Activated CD8-positive, alpha-beta T cell treated with anti-CD3 and anti-CD28 coated beads for 36 hours (primary cell): ENCODE data around the gene SV2C. TPM values are rescaled to one million over a fixed set of nuclear protein-coding genes. Genes with fewer than 3 reads are reported as not detected.

Source experiments
- ATAC-seq: fragments of 200-7000 bp; cut with Tn5 transposase; one replicate; pipeline ENCODE4 v1.10.0; 2021; ENCODE audit warnings: mild to moderate bottlenecking, moderate library complexity
- CTCF ChIA-PET: fragments of 350-600 bp; sonication (Branson Sonifier 250); formaldehyde crosslinking; loops from one replicate; lab custom pipeline; 2021; ENCODE audit warnings: antibody characterized with exemption; lab: Charles Lee
- POLR2A ChIA-PET: fragments of 350-600 bp; sonication (Branson Sonifier 250); formaldehyde crosslinking; loops from one replicate; lab custom pipeline; 2021; ENCODE audit warnings: antibody characterized with exemption; lab: Charles Lee
- DNase-seq: peaks from one replicate; pipeline ENCODE4 v3.0.0-alpha.2; 2020
- H3K27ac Mint-ChIP-seq: one replicate; pipeline ENCODE4 v1.8.0; 2021; ENCODE audit warnings: mild to moderate bottlenecking, mixed read lengths
- H3K27me3 Mint-ChIP-seq: one replicate; pipeline ENCODE4 v1.8.0; 2021; ENCODE audit warnings: mixed read lengths
- H3K36me3 Mint-ChIP-seq: one replicate; pipeline ENCODE4 v1.8.0; 2021; ENCODE audit warnings: low read depth, mixed read lengths
- H3K4me1 Mint-ChIP-seq: one replicate; pipeline ENCODE4 v1.8.0; 2021; ENCODE audit warnings: low read depth, mixed read lengths
- H3K4me3 Mint-ChIP-seq: one replicate; pipeline ENCODE4 v1.8.0; 2021; ENCODE audit warnings: mild to moderate bottlenecking, moderate library complexity, mixed read lengths
- H3K9me3 Mint-ChIP-seq: one replicate; pipeline ENCODE4 v1.8.0; 2021; ENCODE audit warnings: mixed read lengths
- CTCF ChIP-seq: fragments of 200-600 bp; IDR thresholded peaks from one replicate; pipeline ENCODE4 v1.8.0; 2022; ENCODE audit warnings: antibody characterized with exemption, mild to moderate bottlenecking
- intact Hi-C: fragments of 100-400 bp; cut with micrococcal nuclease; formaldehyde crosslinking; loops from one replicate; pipeline ENCODE4 v1.10.0; 2022
- total RNA-seq, 2 experiments: library from RNA; stranded (reverse); gene quantifications; one replicate each; pipeline ENCODE4 v1.2.3, GENCODE V29; 2021

The SV2C gene
- total RNA-seq, 2 experiments from 2014 or later: 0.07 TPM; not detected in 1

GRCh38 chr5:76397200-76397599 lies 314.0 kb downstream of the SV2C start:
- Mint-ChIP-seq H3K27ac (no peak overlapping the region), H3K9me3 (no peaks in the 10 kb centered on the region), H3K36me3 (no peaks in the 10 kb centered on the region), H3K27me3 (no peaks in the 10 kb centered on the region), H3K4me3 (no peak overlapping the region), H3K4me1 (peaks cover 40% of the 10 kb centered on the region)
- TF ChIP-seq CTCF: no peak
- CTCF ChIA-PET: no interaction called here
- POLR2A ChIA-PET: no interaction called here
- intact Hi-C loops: no loop called here
- no peak for DNase-seq
- no peak for ATAC-seq

- no peaks in the 10 kb centered on the region for H3K9me3 Mint-ChIP-seq
- intact Hi-C loops: no loop called here
- H3K36me3 Mint-ChIP-seq: no peaks in the 10 kb centered on the region
- no peak overlapping the region for H3K4me3 Mint-ChIP-seq
- ChIA-PET POLR2A (no interaction called here), CTCF (no interaction called here)
- H3K4me1 Mint-ChIP-seq: peaks cover 24% of the 10 kb centered on the region
- TF ChIP-seq CTCF: no peak
- no peaks in the 10 kb centered on the region for H3K27me3 Mint-ChIP-seq
- no peak for ATAC-seq
- DNase-seq: no peak
- no peak overlapping the region for H3K27ac Mint-ChIP-seq
Measured at GRCh38 chr5:76399268-76399667, 316.1 kb downstream of the SV2C start.

GRCh38 chr5:76400466-76400865 lies 317.3 kb downstream of the SV2C start:
- intact Hi-C loops: loop anchor here (5.0 kb wide), 1 partner anchor 73 kb away; no protein-coding TSS in a partner anchor
- no peaks in the 10 kb centered on the region for H3K36me3 Mint-ChIP-seq
- H3K4me3 Mint-ChIP-seq: no peak overlapping the region
- H3K27me3 Mint-ChIP-seq: no peaks in the 10 kb centered on the region
- no peaks in the 10 kb centered on the region for H3K9me3 Mint-ChIP-seq
- ATAC-seq (no peak), DNase-seq (no peak)
- no peak for TF ChIP-seq CTCF
- no peak overlapping the region for H3K27ac Mint-ChIP-seq
- peaks cover 30% of the 10 kb centered on the region for H3K4me1 Mint-ChIP-seq
- ChIA-PET CTCF (interaction anchor here (5.0 kb wide), 1 partner anchor 182 kb away, joined by 47 read pairs; no protein-coding TSS in a partner anchor), POLR2A (no interaction called here)

GRCh38 chr5:76401801-76402250 lies 318.6 kb downstream of the SV2C start:
- intact Hi-C loops: loop anchor here (5.0 kb wide), 1 partner anchor 75 kb away; no protein-coding TSS in a partner anchor
- H3K36me3 Mint-ChIP-seq: peaks cover 2% of the 10 kb centered on the region
- DNase-seq (peak; percentile 49), ATAC-seq (no peak)
- H3K4me3 Mint-ChIP-seq: peak overlapping the region; percentile 87
- TF ChIP-seq CTCF: no peak
- H3K9me3 Mint-ChIP-seq: no peaks in the 10 kb centered on the region
- no peaks in the 10 kb centered on the region for H3K27me3 Mint-ChIP-seq
- POLR2A ChIA-PET: interaction anchor here (1.1 to 3.9 kb wide), 8 partner anchors 10 to 145 kb away, joined by 3 to 53 read pairs (median 6); no protein-coding TSS in a partner anchor
- H3K4me1 Mint-ChIP-seq: peaks cover 44% of the 10 kb centered on the region
- CTCF ChIA-PET: interaction anchor here (0.8 to 5.1 kb wide), 13 partner anchors 8 to 227 kb away, joined by 3 to 62 read pairs (median 5); no protein-coding TSS in a partner anchor
- peak overlapping the region; percentile 98 for H3K27ac Mint-ChIP-seq

- DNase-seq (peak; percentile 96), ATAC-seq (peak; percentile 63)
- H3K27ac Mint-ChIP-seq: peak overlapping the region; percentile 98
- ChIA-PET CTCF (interaction anchor here (0.7 to 5.1 kb wide), 17 partner anchors 8 to 227 kb away, joined by 3 to 62 read pairs (median 5); no protein-coding TSS in a partner anchor), POLR2A (interaction anchor here (1.1 to 3.9 kb wide), 9 partner anchors 11 to 199 kb away, joined by 3 to 53 read pairs (median 4); no protein-coding TSS in a partner anchor)
- H3K4me1 Mint-ChIP-seq: peaks cover 49% of the 10 kb centered on the region
- H3K9me3 Mint-ChIP-seq: no peaks in the 10 kb centered on the region
- no peaks in the 10 kb centered on the region for H3K27me3 Mint-ChIP-seq
- intact Hi-C loops: loop anchor here (5.0 kb wide), 1 partner anchor 75 kb away; no protein-coding TSS in a partner anchor
- H3K36me3 Mint-ChIP-seq: peaks cover 4% of the 10 kb centered on the region
- TF ChIP-seq CTCF: no peak
- H3K4me3 Mint-ChIP-seq: peak overlapping the region; percentile 87
Measured at GRCh38 chr5:76402251-76402885, 319.2 kb downstream of the SV2C start.
